Activated T-cell treated with anti-CD3 and anti-CD28 coated beads for 24 hours (primary cell): Measurements from ENCODE around the gene TRIM61.
"Not testable (repeated sequence)": the region's sequence is repeated elsewhere in the genome, so short reads cannot be mapped to it uniquely, and the experiment has no call there.

Experiments used
- DNase-seq: peaks from one replicate; pipeline ENCODE4 v3.0.0-alpha.2; 2020; ENCODE audit warnings: low read depth

Gene TRIM61

DNA sequence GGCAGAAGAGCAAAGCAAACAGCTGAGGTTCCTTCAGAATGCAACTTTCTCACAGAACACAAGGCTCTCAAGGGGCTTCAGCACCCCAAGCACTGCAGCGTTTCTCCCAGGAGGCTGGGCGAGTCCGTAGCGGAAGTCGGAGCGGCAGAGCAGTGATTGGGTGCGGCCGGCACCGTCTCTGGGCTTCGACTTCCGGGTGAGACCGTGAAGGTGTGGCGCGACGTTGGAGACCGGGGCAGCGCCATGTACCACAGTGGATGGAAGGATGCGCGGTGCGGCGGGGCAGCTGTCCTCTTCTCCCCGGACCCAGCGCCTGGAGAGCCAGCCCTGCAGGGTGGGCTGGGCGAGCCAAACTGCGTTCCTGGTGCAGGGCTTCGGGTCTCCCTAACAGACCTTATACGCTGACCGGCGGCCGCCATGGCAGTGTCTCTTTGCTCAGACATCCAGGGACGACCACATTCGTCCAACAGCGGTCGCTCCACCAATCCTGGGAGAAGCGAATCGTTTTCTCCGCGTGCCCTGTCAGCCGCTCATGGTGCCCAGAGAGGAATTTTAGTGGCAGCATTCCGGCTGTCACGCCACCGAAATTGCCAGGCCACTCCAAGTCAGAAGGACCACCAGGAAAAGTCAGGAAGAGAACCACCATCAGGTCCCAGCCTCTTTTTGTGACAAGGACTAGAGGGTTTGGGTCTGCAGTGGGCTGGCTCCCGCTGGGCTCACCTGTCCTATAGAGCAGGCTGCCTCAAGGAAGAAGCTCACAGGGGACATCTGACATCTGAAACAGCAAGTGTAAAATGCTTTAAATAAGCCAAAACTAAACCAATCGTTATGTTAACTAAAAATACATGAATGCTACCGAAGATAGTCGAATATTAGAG is 20.5 kb downstream of the TRIM61 start:
- peak; percentile 65 for DNase-seq

DNA sequence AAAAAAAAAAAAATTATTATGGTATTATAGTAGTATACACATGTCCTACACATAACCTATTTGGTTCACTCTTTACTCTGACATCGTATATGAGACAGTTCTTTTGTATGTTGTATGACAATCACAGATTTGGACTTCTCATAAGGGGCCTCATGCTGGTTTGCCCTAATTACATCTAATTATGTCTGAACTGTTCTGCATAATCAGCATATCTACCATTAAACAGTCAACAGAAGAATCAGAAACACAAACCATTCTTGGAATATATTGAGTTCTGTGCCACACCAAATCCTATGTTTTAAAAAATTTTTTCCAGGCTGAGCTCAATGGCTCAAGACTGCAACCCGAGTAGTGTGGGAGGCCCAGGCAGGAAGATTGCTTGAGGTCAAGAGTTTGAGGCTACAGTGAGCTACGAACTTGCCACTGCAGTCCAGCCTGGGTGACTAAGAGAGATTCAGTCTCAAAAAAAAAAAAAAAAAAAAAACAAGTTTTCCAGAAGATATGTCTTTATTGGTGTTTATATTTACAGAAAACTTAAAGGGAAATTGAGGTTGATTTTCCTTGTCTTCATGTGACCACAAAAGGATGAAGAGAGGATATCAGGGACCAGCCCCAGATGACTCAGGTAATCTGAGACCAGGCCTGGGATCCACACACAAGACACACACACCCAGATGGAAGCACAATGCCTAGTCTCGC is 22.2 kb downstream of the TRIM61 start:
- DNase-seq = no peak

DNA sequence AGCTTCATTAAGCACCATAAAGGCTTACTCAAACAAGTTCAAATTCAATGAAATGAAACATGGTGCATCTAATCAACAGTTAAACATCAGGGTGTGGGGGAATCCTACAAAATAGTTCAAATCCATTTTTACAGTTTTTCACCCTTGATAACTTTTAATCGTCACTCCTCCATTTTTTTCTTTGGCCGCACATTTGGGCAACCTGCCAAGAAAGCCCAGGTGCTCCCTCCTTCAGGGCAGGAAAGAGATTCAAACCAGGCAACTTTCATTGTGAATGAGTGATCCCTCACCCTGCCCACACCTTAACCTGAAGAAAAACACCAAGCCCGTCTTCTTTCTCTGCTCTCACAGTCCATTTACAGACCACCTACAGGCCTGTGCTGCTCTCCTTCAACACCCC is 24.9 kb downstream of the TRIM61 start:
- no peak for DNase-seq

DNA sequence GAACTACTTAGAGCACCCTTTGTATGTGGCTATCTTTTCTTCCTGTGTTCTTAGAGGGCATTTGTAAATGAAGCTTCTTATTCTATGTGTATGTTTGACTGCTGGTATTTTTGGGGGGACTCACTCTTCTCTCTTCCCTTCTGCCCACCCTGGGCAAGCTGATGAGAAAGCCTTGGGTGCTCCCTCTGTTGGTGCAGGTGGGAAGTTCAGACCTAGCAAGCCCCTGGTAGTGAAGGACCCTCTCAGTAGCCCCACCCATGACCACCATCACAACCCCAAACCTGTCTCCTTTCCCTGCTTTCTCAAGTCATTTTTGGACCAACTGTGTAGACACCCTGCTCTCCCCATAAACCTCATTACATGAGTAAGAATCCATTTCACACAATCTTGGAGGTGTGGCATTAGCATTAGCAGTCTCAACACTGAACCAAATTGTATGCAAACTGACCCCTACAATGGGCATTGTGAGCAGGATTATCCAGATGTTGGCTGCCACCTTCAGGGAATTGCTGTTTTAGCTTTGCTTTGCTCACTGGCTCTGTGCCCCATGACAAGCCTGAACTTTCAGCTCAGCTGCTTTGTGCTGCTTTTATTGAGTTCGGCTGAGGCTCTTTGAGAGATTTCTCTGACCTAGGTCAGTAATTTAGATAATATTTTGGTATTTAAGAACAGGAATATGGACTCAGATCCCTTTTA is 27.9 kb downstream of the TRIM61 start:
- no peak for DNase-seq

DNA sequence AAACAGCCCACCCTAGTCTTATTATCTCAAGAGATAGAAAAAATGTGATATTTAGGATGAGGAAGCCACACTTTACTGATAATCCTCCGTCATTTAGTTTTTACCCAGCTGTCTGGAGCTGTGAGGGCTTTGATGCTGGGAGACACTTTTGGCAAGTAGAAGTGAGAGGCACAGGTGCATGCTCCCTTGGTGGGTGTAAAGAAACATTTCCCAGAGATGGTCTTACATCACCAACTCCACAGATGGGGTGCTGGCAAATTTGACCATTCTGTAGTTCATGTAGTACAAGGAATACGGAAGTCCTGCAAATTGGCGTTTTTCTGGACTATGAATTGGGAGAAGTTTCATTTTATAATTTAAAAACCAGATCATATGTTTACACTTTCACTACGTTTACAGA is 28.5 kb downstream of the TRIM61 start:
- no peak for DNase-seq

DNA sequence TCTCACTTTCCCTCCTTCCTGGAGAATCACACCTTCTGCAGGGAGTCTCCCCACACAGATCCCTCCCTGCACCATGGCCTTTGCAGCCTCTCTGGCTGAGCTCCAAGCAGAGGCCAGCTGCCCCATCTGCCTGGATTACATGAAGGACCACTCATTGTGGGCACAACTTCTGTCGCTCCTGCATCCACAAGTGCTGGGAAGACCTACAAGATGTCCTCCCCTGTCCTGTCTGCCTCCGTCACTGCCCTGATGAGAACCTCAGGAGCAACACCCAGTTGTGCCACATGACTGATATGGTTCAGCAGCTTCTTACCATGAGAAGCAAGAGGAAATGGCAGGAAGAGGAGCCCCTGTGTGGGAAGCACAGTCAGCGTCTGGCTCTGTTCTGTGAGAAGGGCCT is 29.5 kb downstream of the TRIM61 start:
- DNase-seq = not testable (repeated sequence)

DNA sequence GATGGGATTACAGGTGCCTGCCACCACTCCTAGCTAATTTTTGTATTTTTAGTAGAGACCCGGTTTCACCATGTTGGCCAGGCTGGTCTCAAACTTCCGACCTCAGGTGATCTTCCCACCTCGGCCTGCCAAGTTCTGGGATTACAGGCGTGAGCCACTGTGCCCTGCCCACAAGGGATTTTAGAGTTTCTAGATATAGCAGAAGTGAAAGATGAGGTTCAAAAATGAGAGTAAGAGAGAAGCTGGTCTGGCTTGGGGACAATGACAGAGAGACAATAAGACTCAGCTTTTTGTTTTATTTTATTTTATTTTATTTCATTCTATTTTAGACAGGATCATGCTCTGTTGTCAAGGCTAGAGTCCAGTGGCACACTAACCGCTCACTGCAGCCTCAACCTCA is 30.6 kb downstream of the TRIM61 start:
- DNase-seq = no peak

DNA sequence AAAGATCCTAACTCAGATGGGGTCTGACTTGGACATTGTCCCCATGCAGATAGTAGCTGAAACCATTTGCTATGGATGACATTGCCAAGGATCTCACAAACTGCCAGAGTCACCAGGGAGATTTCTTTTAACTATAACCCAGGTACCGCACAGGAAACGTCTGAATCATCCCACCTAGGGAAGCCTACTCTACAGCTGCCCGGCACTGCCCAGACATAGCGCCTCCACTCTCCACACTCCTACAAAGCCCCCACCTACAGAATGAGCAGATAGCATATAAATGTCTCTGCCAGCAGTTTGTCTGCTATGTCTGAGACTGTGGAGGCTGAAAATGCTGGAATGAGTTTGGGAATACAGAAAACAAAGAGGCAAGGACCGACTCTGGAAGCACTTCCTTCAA is 32.3 kb downstream of the TRIM61 start:
- DNase-seq = no peak

DNA sequence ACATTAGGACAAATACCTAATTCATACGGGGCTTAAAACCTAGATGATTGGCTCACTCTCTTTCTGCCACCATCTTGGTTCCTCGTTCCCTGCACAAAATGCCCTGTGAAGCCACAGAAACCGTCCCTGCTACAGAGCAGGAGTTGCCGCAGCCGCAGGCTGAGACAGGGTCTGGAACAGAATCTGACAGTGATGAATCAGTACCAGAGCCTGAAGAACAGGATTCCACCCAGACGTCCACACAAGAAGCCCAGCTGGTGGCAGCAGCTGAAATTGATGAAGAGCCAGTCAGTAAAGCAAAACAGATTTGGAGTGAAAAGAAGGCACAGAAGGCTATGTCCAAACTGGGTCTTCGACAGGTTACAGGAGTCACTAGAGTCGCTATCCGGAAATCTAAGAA is 34.3 kb downstream of the TRIM61 start:
- no peak for DNase-seq

DNA sequence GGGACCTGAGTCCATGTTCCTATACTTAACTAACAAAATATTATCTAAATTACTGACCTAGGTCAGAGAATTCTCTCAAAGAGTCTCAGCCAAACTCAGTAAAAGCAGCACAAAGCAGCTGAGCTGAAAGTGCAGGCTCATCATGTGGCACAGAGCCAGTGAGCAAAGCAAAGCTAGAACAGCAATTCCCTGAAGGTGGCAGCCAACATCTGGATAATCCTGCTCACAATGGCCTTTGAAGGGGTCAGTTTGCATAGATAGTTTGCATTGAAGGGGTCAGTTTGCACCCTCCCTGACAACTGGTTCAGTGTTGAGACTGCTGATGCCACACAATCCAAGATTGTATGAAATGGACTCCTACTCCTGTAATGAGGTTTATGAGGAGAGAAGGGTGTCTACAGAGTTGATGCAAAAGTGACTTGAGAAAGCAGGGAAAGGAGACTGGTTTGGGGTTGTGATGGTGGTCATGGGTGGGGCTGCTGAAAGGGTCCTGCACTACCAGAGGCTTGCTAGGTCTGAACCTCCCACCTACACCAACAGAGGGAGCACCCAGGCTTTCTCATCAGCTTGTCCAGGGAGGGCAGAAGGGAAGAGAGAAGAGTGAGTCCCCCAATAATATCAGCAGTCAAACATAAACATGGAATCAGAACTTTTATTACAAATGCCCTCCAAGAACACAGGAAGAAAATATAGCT is 39.7 kb downstream of the TRIM61 start:
- DNase-seq = no peak

DNA sequence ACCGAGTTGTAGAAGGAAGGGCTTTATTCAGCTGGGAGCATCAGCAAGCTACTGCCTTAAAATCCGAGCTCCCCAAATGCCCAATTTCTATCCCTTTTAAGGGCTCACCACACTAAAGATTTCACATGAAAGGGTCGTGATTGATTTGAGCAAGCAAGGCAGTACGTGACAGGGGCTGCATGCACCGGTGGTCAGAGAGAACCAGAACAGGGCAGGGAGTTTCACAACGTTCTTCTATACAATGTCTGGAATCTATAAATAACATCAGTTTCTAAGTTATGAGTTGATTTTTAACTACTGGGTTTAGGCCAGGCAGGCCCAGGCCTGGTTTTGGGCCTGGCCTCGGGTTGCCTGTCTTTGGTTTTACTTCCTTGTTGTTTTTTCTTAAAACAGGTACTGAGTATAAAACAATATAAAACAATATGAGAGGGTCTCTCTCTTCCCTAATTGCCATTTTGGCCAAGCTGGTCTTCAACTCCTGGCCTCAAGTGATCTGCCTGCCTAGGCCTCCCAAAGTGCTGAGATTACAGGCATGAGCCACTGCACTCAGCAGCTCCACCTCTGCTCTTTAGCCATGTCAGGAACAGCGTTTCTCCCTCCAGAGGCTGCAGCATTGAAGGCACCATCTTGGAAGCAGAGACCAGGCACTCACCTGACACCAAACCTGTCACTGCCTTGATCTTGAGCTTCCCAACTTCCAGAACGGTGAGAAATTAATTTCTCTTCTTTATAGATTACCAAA is 41.4 kb downstream of the TRIM61 start:
- not testable (repeated sequence) for DNase-seq

DNA sequence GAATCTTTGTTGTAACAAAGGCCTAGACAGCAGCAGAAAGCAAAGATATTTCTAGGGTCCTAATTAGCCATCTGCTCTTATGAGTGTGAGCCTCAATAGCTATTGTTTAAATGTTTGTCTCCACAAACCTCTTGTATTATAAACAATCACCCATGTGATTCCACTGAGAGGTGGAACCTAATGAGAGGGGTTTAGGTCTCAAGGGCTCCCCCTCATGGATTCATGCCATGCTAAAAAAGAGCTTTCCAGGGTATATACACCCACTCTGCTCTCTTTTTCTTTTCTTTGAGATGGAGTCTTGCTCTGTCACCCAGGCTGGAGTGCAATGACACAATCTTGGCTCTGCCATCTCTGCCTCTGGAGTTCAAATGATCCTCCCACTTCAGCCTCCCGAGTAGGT is 42.1 kb downstream of the TRIM61 start:
- DNase-seq = no peak

DNA sequence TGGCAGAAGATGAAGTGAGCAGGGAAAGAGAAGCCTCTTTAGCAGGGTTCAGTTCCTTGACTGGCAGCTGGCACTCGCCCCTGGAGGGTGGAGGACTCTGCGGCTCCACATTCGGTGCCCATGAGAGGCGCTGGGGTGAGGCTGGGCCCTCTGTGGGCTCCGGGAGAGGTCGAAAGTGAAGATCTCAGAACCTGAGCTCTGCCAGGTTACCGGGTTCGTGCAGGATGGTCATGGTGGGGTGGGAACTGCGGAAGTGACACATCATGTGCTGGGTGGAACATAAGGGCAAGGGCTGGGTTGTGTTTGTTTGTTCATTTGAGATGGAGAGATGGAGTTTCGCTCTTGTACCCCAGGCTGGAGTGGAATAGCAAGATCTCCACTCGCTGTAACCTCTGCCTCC is 44.2 kb downstream of the TRIM61 start:
- DNase-seq = no peak

DNA sequence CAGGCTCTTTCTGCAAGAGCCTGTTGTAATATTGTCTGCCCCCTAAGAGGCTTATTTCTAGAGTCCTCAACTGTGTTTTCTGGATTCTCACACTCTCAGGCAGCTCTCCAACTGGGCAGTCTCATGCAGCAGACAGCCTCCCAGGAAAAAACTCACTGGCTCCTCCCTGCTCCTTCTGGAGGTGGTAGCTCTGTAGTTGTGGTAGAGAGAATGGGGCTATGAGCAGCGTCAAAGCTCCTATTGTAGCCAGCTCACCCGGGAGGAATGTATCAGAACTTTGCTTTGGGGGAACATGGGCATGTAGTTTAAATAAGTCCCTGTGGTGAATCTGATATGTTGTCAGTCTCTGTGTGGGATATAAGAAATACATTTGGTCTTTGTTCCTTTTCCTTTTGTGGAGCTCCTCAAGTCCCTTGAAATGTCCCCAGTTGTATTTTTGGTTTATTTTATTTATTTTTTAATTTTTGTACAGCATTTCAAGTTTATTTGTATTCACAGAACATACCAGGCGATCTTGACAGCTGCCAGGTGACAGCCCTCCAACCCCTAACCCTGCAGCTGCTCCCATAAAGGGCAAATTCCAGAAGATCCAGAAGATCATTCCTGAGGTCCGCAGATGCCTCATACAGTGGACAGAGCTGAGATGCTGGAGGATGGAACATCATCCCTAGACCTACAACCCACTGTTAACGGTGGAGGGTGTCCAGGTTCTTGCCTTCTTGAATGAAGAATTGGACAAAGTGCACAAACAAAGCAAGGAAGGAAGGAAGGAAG is 45.7 kb downstream of the TRIM61 start:
- DNase-seq = no peak

DNA sequence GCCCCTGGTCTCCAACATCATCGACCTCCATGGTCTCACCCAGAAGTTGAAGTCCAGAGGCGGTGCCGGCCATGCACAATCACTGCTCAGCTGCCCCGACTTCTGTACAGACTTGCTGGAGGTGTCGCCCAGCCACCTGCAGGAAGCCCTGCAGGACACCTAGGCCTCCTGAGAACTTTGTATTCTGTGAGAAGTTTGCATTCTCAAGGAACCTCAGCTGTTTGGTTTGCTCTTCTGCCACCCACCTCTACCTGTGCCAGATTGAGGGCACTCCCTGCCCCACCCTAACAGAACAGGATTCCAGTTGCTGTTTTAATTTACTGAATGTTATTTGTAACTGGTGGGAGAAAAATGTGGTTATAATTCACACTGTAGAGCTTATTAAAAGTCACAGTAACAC is 46.8 kb downstream of the TRIM61 start:
- no peak for DNase-seq

DNA sequence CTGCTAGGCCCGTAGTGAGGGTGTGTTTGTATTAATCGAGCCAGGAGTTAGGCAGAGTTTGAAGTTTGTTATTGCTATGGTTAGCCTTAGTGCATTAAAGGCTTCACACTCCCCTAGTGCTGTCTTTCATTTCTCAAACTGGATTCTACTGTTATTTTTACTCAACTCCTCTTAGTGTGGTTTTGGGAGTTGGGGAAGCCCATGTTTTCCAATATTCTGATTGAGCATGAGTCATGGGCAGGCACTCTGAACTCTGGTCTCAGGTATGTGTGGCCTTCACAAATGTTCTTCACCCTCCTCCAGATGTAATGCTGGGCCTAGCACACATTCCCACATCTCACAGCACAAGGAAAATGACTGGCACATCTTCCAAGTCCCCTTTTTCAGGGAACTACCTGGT is 50.4 kb downstream of the TRIM61 start:
- DNase-seq = not testable (repeated sequence)

DNA sequence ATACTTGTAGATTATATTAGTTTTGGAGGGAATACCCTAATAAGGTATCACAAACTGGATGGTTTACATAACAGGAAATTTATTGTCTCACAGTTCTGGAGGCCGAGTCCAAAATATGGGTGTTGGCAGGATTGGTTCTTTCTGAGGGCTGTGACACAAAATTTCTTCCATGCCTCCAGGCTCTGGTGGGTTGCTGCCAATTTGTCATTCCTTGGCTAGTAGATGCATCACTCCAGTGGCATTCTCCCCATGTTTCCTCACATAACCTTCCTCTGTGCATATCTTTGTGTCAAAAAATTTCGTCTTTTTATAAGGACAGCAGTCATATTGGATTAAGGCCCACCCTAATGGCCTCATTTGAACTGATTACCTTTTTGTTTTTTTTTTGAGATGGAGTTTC is 51.2 kb downstream of the TRIM61 start:
- DNase-seq = no peak

DNA sequence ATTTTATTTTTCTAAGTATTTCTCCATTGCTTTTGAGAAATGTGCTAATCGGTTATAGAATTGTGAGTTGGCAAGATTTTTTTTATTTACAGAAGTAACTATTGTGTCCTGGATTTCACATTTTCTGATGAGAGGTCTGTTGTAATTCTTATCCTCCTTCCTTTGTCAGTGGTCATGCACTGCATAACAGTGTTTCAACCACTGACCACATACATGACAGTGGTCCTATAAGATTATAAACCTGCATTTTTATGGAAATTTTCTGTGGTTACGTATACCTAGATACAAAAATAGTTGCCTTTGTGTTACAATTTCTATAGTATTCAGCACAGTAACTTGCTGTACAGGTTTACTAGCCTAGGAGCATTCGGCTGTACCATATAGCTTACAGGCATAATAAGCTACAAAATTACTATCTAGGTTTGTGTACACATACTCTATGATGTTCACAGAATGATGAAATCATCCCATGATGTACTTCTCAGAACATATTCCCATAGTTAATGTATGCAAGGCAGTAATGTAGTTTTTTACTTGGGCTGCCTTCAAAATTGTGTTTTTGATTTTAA is 52.7 kb downstream of the TRIM61 start:
- no peak for DNase-seq

DNA sequence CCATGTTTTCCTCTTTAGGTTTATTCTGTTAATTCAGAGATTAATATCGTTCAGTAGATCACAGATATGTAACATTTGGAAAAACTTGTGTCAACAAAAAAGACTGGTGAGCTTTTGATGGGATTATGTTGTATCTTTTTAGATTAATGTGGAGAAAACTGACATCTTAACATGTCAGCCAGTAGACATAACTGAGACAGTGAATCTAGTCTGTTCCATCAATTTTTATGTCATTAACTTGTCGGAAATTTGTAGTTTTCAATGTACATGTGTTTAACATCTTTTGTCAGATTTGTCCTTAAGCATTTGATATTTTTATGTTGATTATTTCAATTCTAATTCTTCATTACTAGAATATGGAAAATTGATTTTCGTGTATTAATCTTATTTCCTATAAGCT is 58.5 kb downstream of the TRIM61 start:
- no peak for DNase-seq
